H9 (cell line): ENCODE measurements around the gene DEK. TPM values are rescaled to one million over a fixed set of nuclear protein-coding genes. Genes with fewer than 3 reads are reported as not detected.

Experiments used
- DNase-seq: peaks from one replicate; pipeline ENCODE4 v3.0.0-alpha.2; 2017
- H2AFZ ChIP-seq: one replicate; pipeline ENCODE4 v1.6.1; 2013; ENCODE audit warnings: mild to moderate bottlenecking, low read length, control low read depth, moderate library complexity
- H2AK5ac ChIP-seq: 2 replicates; pipeline ENCODE4 v1.6.1; 2013; ENCODE audit warnings: low read length, control low read depth, mixed read lengths; ENCODE audit not compliant: insufficient read length
- H2BK120ac ChIP-seq: one replicate; pipeline ENCODE4 v1.6.1; 2013; ENCODE audit warnings: low read depth, mild to moderate bottlenecking, low read length, control low read depth, inconsistent platforms; ENCODE audit not compliant: poor library complexity, severe bottlenecking
- H2BK12ac ChIP-seq: 2 replicates; pipeline ENCODE4 v1.6.1; 2013; ENCODE audit warnings: low read length, control low read depth, mixed read lengths, low read depth; ENCODE audit not compliant: insufficient read length
- H2BK15ac ChIP-seq: 2 replicates; pipeline ENCODE4 v1.6.1; 2013; ENCODE audit warnings: low read depth, low read length, control low read depth
- H2BK20ac ChIP-seq: one replicate; pipeline ENCODE4 v1.6.1; 2013; ENCODE audit warnings: low read depth, mild to moderate bottlenecking, low read length, control low read depth, inconsistent platforms; ENCODE audit not compliant: poor library complexity, severe bottlenecking
- H2BK5ac ChIP-seq: 2 replicates; pipeline ENCODE4 v1.6.1; 2013; ENCODE audit warnings: low read length, control low read depth, mixed read lengths; ENCODE audit not compliant: insufficient read length
- H3K14ac ChIP-seq: 2 replicates; pipeline ENCODE4 v1.6.1; 2013; ENCODE audit warnings: low read length, control low read depth; ENCODE audit not compliant: insufficient read depth
- H3K18ac ChIP-seq: 2 replicates; pipeline ENCODE4 v1.6.1; 2013; ENCODE audit warnings: low read depth, mild to moderate bottlenecking, mixed read lengths, low read length, control low read depth; ENCODE audit not compliant: insufficient read length
- H3K23ac ChIP-seq: 2 replicates; pipeline ENCODE4 v1.6.1; 2013; ENCODE audit warnings: low read length, control low read depth, mixed read lengths, low read depth; ENCODE audit not compliant: insufficient read length
- H3K23me2 ChIP-seq: 2 replicates; pipeline ENCODE4 v1.6.1; 2013; ENCODE audit warnings: low read depth, mild to moderate bottlenecking, mixed read lengths, low read length, control low read depth; ENCODE audit not compliant: insufficient read length, poor library complexity, severe bottlenecking
- H3K27ac ChIP-seq: 2 replicates; pipeline ENCODE4 v1.5.1; 2013; ENCODE audit warnings: low read length, control low read depth, mixed read lengths, low read depth; ENCODE audit not compliant: insufficient read length
- H3K27me3 ChIP-seq: 2 replicates; pipeline ENCODE4 v1.6.1; 2013; ENCODE audit warnings: low read length, control low read depth, inconsistent platforms; ENCODE audit not compliant: insufficient read depth
- H3K4ac ChIP-seq: 2 replicates; pipeline ENCODE4 v1.6.1; 2013; ENCODE audit warnings: low read depth, mild to moderate bottlenecking, control low read depth, inconsistent platforms, low read length, moderate library complexity
- H3K4me1 ChIP-seq: 2 replicates; pipeline ENCODE4 v1.6.1; 2013; ENCODE audit warnings: low read length, control low read depth, inconsistent platforms; ENCODE audit not compliant: insufficient read depth
- H3K4me2 ChIP-seq: 2 replicates; pipeline ENCODE4 v1.6.1; 2013; ENCODE audit warnings: low read length, control low read depth, mixed read lengths; ENCODE audit not compliant: insufficient read length, insufficient read depth
- H3K56ac ChIP-seq: 2 replicates; pipeline ENCODE4 v1.6.1; 2013; ENCODE audit warnings: low read depth, mild to moderate bottlenecking, mixed read lengths, low read length, control low read depth; ENCODE audit not compliant: insufficient read length
- H3K79me1 ChIP-seq: 2 replicates; pipeline ENCODE4 v1.6.1; 2013; ENCODE audit warnings: low read depth, mild to moderate bottlenecking, moderate library complexity, low read length, control low read depth, inconsistent platforms; ENCODE audit not compliant: insufficient read depth, poor library complexity, severe bottlenecking
- H3K79me2 ChIP-seq: 2 replicates; pipeline ENCODE4 v1.6.1; 2013; ENCODE audit warnings: low read length, control low read depth, inconsistent platforms; ENCODE audit not compliant: insufficient read depth
- H3K9ac ChIP-seq: 2 replicates; pipeline ENCODE4 v1.6.1; 2013; ENCODE audit warnings: low read length, control low read depth, mixed read lengths; ENCODE audit not compliant: insufficient read length; ENCODE audit errors: extremely low read depth
- H3K9me3 ChIP-seq: one replicate; pipeline ENCODE4 v1.6.1; 2013; ENCODE audit warnings: low read depth, low read length, inconsistent platforms; ENCODE audit not compliant: control insufficient read depth
- H3T11ph ChIP-seq: one replicate; pipeline ENCODE4 v1.6.1; 2013; ENCODE audit warnings: mild to moderate bottlenecking, low read length, control low read depth, inconsistent platforms
- H4K20me1 ChIP-seq: one replicate; pipeline ENCODE4 v1.6.1; 2013; ENCODE audit not compliant: control insufficient read depth, insufficient read length, insufficient read depth
- H4K5ac ChIP-seq: 2 replicates; pipeline ENCODE4 v1.6.1; 2013; ENCODE audit warnings: low read depth, mild to moderate bottlenecking, mixed read lengths, low read length, control low read depth; ENCODE audit not compliant: insufficient read length
- H4K8ac ChIP-seq: replicated peaks from 2 replicates; pipeline ENCODE4 v1.6.1; 2013; ENCODE audit warnings: low read length, control low read depth, mixed read lengths, low read depth; ENCODE audit not compliant: insufficient read length
- H4K91ac ChIP-seq: 2 replicates; pipeline ENCODE4 v1.6.1; 2013; ENCODE audit warnings: low read depth, mild to moderate bottlenecking, moderate library complexity, mixed read lengths, low read length, control low read depth; ENCODE audit not compliant: insufficient read length
- H3K27ac Mint-ChIP-seq, 3 experiments: 2 replicates in 2 of 3; 3 replicates in 1 of 3; pipeline ENCODE4 v1.8.0; 2020 to 2021; ENCODE audit warnings: mixed read lengths in 3 of 3, mild to moderate bottlenecking in 1 of 3, moderate library complexity in 1 of 3
- H3K27me3 Mint-ChIP-seq: 2 replicates; pipeline ENCODE4 v1.8.0; 2021; ENCODE audit warnings: low read depth, mild to moderate bottlenecking, moderate library complexity, mixed read lengths
- H3K36me3 Mint-ChIP-seq, 3 experiments: 2 replicates in 2 of 3; 3 replicates in 1 of 3; pipeline ENCODE4 v1.8.0; 2020 to 2021; ENCODE audit warnings: low read depth in 3 of 3, mixed read lengths in 3 of 3; ENCODE audit not compliant: insufficient read depth in 1 of 3
- H3K4me1 Mint-ChIP-seq, 2 experiments: 2 replicates each; pipeline ENCODE4 v1.8.0; 2020; ENCODE audit warnings: mixed read lengths in 2 of 2
- H3K4me3 Mint-ChIP-seq, 2 experiments: 2 replicates in 1 of 2; 3 replicates in 1 of 2; pipeline ENCODE4 v1.8.0; 2020 to 2021; ENCODE audit warnings: mild to moderate bottlenecking in 2 of 2, mixed read lengths in 2 of 2, moderate library complexity in 1 of 2
- H3K9me3 Mint-ChIP-seq, 2 experiments: 2 replicates in 1 of 2; 3 replicates in 1 of 2; pipeline ENCODE4 v1.8.0; 2020; ENCODE audit warnings: mild to moderate bottlenecking in 2 of 2, mixed read lengths in 2 of 2, moderate library complexity in 1 of 2
- WGBS: extraction: QIAGEN DNeasy Blood & Tissue Kit; methylation state at CpG from one replicate; pipeline ENCODE4 v1.1.7; 2013; ENCODE audit warnings: missing lambda C conversion rate, low lambda C conversion rate, mixed read lengths; ENCODE audit not compliant: insufficient read length; ENCODE audit errors: extremely low coverage; 5-methylcytosine and 5-hydroxymethylcytosine counted together
- total RNA-seq: library from RNA; stranded (reverse); gene quantifications from 2 replicates; pipeline ENCODE4 v1.2.1, GENCODE V29; 2021
- TF ChIP-seq, protein P1 (sequence below): fragments of 200-600 bp; sonication (generic); conservative IDR thresholded peaks from 3 replicates; pipeline ENCODE4 v1.8.0; 2021; ENCODE audit warnings: antibody characterized with exemption, mild to moderate bottlenecking

DEK gene
- total RNA-seq, 1 experiment from 2014 or later: 217 TPM

DNA sequence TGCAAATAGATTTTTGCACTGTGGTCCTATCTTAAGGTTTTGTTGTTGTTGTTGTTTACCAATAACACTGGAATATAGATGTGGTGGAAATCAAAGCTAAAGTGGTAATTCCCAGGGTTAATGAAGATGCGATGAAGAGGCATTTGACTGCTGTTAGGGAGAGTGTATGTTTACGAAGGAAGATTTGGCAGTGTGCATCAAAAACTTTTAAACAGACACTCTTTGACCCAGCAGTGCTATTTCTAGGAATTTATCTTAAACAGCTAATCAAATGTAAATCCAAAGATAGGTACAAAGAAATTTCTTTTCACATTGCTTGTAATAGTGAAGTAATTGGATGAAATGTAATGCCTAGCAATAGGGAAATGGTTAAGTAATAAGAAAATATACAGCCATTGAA is 75.1 kb downstream of the DEK start:
- H3K18ac ChIP-seq: no peak overlapping the region
- H3K23me2 ChIP-seq: no peaks in the 10 kb centered on the region
- H3K79me1 ChIP-seq: no peaks in the 10 kb centered on the region
- H3K36me3 Mint-ChIP-seq: peaks cover 0 to 5% (median 0%) of the 10 kb centered on the region in 3 experiments; a peak in 3 of 7 replicates
- H2BK15ac ChIP-seq: no peak overlapping the region
- H3K4me2 ChIP-seq: no peak overlapping the region
- H4K8ac ChIP-seq: no peak overlapping the region
- TF ChIP-seq, protein P1, sequence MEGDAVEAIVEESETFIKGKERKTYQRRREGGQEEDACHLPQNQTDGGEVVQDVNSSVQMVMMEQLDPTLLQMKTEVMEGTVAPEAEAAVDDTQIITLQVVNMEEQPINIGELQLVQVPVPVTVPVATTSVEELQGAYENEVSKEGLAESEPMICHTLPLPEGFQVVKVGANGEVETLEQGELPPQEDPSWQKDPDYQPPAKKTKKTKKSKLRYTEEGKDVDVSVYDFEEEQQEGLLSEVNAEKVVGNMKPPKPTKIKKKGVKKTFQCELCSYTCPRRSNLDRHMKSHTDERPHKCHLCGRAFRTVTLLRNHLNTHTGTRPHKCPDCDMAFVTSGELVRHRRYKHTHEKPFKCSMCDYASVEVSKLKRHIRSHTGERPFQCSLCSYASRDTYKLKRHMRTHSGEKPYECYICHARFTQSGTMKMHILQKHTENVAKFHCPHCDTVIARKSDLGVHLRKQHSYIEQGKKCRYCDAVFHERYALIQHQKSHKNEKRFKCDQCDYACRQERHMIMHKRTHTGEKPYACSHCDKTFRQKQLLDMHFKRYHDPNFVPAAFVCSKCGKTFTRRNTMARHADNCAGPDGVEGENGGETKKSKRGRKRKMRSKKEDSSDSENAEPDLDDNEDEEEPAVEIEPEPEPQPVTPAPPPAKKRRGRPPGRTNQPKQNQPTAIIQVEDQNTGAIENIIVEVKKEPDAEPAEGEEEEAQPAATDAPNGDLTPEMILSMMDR: no peak
- H3T11ph ChIP-seq: no peak overlapping the region
- no peak overlapping the region for H3K56ac ChIP-seq
- no peak overlapping the region for H2AK5ac ChIP-seq
- H3K27me3 ChIP-seq: no peaks in the 10 kb centered on the region
- peaks cover 31 to 33% of the 10 kb centered on the region in 2 experiments for H3K4me1 Mint-ChIP-seq
- H3K23ac ChIP-seq: no peak overlapping the region
- no peaks in the 10 kb centered on the region for H3K9me3 Mint-ChIP-seq
- H3K9me3 ChIP-seq: no peaks in the 10 kb centered on the region
- H2BK12ac ChIP-seq: no peak overlapping the region
- no peaks in the 10 kb centered on the region for H3K79me2 ChIP-seq
- H4K91ac ChIP-seq: no peak overlapping the region
- no peak overlapping the region for H3K4me3 Mint-ChIP-seq
- no peak overlapping the region for H3K4ac ChIP-seq
- no peaks in the 10 kb centered on the region for H3K27me3 Mint-ChIP-seq
- H3K27ac Mint-ChIP-seq: no peak overlapping the region
- no peak overlapping the region for H2BK120ac ChIP-seq
- H3K4me1 ChIP-seq: peaks cover 7% of the 10 kb centered on the region; the same call in 1 of the 2 replicates
- H3K14ac ChIP-seq: no peak overlapping the region
- no peak for DNase-seq
- no peak overlapping the region for H3K9ac ChIP-seq
- no peaks in the 10 kb centered on the region for H4K20me1 ChIP-seq
- H2AFZ ChIP-seq: no peak overlapping the region
- no peak overlapping the region for H4K5ac ChIP-seq
- WGBS: no CpG with 5 or more reads among the region's 2 CpGs
- no peak overlapping the region for H2BK20ac ChIP-seq
- H2BK5ac ChIP-seq: no peak overlapping the region
- no peak overlapping the region for H3K27ac ChIP-seq
